ENCODE measurements around the gene FHAD1. TPM values are rescaled to one million over a fixed set of nuclear protein-coding genes. Genes with fewer than 3 reads are reported as not detected.

FHAD1 gene
- total and polyA plus RNA-seq, 9 of the 15 experiments (the other 6 are each of a cell fraction or from before 2014, with no cell fraction given) = 0.32 to 2.1 (median 1.5) TPM; not detected in 1

GRCh38 chr1:15360700-15361099, 113.7 kb downstream of the FHAD1 start:
- no peak for ATAC-seq
- Histone ChIP-seq H2AFZ (ENCODE audit: low read depth, low read length) (no peak overlapping the region), H3K9me3 (replicated peaks; ENCODE audit: control insufficient read depth, insufficient read depth, low read depth, low read length) (no peaks in the 10 kb centered on the region), H3K27ac (ENCODE audit: extremely low read depth, low read depth, low read length) (no peak overlapping the region), H3K27me3 (ENCODE audit: control insufficient read depth in 2 of 2, insufficient read depth in 2 of 2, low read length in 2 of 2) (peaks cover 0 to 14% of the 10 kb centered on the region in 2 experiments; a peak in 4 of 5 replicates), H3K4me2 (ENCODE audit: insufficient read depth, low read length) (no peak overlapping the region), H3K36me3 (ENCODE audit: control insufficient read depth, insufficient read depth, low read length) (no peaks in the 10 kb centered on the region), H3K4me3 (no peak overlapping the region), H3K9ac (ENCODE audit: insufficient read depth in 1 of 2, low read depth in 2 of 2, low read length in 2 of 2) (no peak overlapping the region), H3K79me2 (ENCODE audit: control insufficient read depth, insufficient read depth, low read length) (no peaks in the 10 kb centered on the region), H3K4me1 (replicated peaks in 1 of 2; ENCODE audit: control insufficient read depth in 2 of 2, insufficient read depth in 2 of 2, low read length in 2 of 2) (peaks cover 12 to 13% of the 10 kb centered on the region in 2 experiments), H3K9me1 (ENCODE audit: control insufficient read depth, insufficient read depth, low read length) (no peaks in the 10 kb centered on the region), H4K20me1 (replicated peaks; ENCODE audit: control insufficient read depth, insufficient read depth, low read length) (no peaks in the 10 kb centered on the region)
- WGBS (ENCODE audit: insufficient coverage, low coverage, missing lambda C conversion rate) = 70% methylated on average over 14 of the region's 14 CpGs
- FAIRE-seq = no peak
- DNase-seq (ENCODE audit: extremely low read depth in 1 of 4, low spot score in 3 of 4) = no peak
- ChIA-PET CTCF (ENCODE audit: low intra/inter-chr PET ratio) (no interaction called here), POLR2A (interaction anchor here (1.1 kb wide), 2 partner anchors 10 to 24 kb away, joined by 3 to 4 read pairs; no protein-coding TSS in a partner anchor)
- in situ Hi-C loops (cut with MboI) = no loop called here
- no peak for TF ChIP-seq PHB (CRISPR knock-in tag; IDR thresholded peaks at IDR 0.05)
- TF ChIP-seq ZEB2 (IDR thresholded peaks at IDR 0.05) = no peak
- TF ChIP-seq NCOA6 (IDR thresholded peaks at IDR 0.05) = no peak
- no peak for TF ChIP-seq PHF20 (IDR thresholded peaks at IDR 0.05; ENCODE audit: partially characterized antibody)
- no peak for TF ChIP-seq ZNF408 (CRISPR knock-in tag; IDR thresholded peaks at IDR 0.05; ENCODE audit: low read depth)
- no peak for TF ChIP-seq ELK1 (CRISPR knock-in tag; IDR thresholded peaks at IDR 0.05)
- no peak for TF ChIP-seq NEUROD1 (IDR thresholded peaks at IDR 0.05; ENCODE audit: borderline replicate concordance, low read depth, low read length, partially characterized antibody)
- no peak for TF ChIP-seq KDM4B (IDR thresholded peaks at IDR 0.05; ENCODE audit: borderline replicate concordance in 2 of 2, low read depth in 1 of 2)
- no peak for TF ChIP-seq ZNF449 (CRISPR knock-in tag; IDR thresholded peaks at IDR 0.05)
- TF ChIP-seq KAT7 (CRISPR knock-in tag; IDR thresholded peaks at IDR 0.05; ENCODE audit: borderline replicate concordance) = no peak
- TF ChIP-seq YY1 (IDR thresholded peaks at IDR 0.05; ENCODE audit: borderline replicate concordance in 1 of 3, control insufficient read depth in 1 of 3, extremely low read depth in 1 of 3, insufficient read depth in 3 of 3, insufficient read length in 1 of 3, insufficient replicate concordance in 2 of 3, low read depth in 1 of 3, low read length in 2 of 3) = no peak
- TF ChIP-seq ZNF24 (IDR thresholded peaks at IDR 0.05) = no peak
- TF ChIP-seq MCM2 (IDR thresholded peaks at IDR 0.05; ENCODE audit: low read depth) = no peak
- BruUV-seq (replicated peaks) = no TSS peak
- intact Hi-C loops (cut with micrococcal nuclease) = no loop called here

All from K562 (cell line).